SK-N-DZ (cell line): ENCODE data around the gene PAXX.

Experiments used
- DNase-seq: peaks from one replicate; pipeline ENCODE4 v3.0.0-alpha.2; 2015; ENCODE audit warnings: low spot score

Gene PAXX

GRCh38 chr9:137016436-137016835, 24.2 kb downstream of the PAXX start:
- DNase-seq, result no peak

DNA sequence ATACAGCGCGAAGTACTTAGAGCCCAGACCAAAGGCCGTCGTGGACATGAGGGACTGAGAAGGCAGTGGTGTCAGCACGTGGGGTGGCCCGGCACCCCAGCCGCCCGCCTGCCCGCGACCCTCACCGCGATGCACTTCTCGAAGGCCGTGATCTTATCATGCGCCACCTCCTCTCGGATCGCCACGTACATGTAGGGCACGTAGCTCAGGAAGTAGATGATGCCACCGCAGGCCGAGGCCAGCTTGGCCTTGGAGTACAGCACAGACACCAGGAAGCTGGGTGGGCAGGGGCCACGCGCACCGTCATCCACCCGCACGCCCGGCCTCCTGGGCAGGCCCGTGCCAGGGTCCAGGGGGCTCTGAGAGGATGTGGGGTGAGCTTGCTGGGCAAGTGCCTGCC, 24.8 kb downstream of the PAXX start:
- no peak for DNase-seq

GRCh38 chr9:137017791-137018497, 25.7 kb downstream of the PAXX start:
- no peak for DNase-seq

GRCh38 chr9:137018761-137019559, 26.7 kb downstream of the PAXX start:
- no peak for DNase-seq

- no peak for DNase-seq
Observed at GRCh38 chr9:137019891-137020683, 27.9 kb downstream of the PAXX start.

DNA sequence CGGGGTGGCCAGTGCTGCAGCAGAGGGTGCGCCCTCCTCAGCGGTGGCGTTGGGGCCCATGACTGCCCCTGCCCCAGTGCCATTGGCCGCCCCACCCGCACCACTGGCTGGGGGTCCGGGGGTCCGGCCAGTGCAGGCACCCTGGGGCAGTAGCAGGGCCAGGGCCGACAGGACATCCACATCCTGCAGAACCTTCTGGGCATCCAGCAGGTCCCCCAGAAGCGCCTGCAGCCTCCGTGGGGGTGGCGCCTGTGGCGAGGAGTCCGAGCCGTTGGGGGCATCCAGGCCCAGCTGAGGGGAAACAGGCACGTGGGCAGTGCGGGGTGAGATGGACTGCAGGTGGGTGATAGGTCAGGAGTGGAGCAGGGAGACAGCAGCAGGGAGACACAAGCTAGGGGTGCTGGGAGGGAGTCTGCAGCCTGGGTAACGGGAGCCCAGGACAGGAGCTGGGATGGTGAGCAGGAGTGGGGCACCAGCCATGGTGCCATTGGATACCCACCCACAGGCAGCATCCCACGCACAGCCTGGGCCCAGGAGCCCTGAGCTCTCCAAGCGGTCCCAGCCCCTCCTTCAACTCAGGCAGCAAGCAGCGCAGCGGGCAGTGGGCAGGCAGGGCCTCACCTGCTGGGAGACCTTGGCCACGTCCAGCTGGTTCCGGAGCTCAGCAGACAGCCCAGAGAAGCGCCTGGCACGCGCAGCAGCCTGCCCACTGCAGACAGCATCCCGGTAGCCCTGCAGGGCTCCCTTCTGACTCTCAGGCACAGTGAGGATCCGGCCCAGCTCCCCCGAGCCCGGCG, 28.7 kb downstream of the PAXX start:
- DNase-seq, result no peak

DNA sequence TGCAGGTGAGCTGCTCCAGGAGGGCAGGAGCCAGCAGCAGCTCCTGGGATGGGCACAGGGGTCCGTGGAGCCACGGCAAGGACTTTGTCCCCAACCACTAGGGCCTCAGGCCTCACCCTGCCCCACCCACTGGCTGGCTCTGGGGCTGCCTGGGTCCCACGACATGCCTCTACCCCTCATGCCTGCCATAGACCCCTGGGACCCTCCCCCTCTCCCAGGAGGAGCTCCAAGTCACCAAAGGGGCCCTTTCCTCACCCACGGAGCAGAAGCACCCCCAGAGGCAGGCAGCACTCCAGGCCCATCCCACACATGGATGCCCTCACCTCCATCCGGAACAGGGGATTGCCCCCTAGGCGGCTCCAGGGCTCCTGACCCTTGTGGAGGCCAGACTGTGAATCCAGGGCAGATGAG, 29.4 kb downstream of the PAXX start:
- DNase-seq, result no peak

DNA sequence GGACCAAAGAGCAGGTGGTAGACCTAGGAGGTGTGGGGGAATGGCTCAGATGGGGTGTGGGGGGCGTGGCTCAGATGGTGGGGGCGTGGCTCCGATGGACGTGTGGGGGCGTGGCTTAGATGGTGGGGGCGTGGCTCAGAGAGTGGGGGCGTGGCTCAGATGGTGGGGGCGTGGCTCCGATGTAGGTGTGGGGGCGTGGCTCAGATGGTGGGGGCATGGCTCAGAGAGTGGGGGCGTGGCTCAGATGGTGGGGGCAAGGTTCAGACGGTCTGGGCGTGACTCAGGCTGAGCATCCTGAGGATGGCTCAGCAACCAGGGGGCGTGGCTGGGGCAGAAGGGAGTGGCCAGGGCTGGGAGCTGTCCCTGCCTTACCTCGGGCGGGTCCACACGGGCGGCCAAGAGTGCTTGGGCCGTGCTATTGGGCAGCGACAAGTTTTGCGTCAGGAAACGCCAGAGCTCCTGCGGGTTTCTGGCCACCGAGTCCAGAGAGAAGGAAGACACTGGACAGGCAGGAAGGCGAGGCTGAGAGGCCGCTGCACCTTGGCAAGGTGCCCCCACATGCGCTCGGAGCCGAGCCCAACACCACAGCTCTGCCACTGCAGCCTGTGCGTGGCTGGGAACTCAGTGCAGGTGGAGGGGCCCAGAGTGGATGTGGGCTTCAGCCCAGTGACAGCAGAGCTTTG, 29.9 kb downstream of the PAXX start:
- DNase-seq, result no peak

DNA sequence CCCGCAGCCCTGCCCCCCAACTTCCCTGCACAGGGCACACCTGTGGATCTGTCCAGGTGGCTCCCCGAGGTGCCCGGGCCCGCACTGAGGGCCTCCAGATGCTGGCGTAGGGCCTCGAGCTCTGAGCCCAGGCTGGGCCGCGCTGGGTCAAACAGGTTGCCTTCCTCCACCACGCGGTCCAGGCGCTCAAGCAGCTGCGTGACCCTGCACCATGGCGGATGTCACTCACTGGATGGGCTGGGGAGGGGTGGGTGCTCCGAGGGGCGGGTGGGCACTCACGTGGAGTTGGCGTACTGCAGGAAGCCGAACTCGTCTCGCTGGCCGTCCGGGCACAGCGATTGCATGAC, 30.4 kb downstream of the PAXX start:
- no peak for DNase-seq

DNA sequence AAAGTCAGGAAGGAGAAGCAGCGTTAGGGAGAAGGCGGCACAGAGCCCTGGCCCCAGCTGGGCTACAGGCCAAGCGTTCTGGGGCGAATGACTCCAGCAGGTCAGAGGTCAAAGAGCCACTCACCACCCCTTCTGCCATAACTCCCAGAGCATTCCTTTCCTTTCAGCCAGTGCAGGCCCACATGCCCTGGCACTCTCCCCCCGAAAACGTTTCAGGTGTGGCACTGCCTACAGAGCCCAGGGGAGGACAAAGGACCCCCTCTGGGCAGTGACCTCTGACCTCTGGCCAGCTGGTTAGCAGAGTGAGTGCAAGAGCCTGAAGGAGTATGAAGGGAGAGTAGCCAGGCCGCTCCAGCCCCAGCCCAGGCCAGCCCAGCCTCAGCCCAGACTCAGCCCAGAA, 30.9 kb downstream of the PAXX start:
- no peak for DNase-seq

DNA sequence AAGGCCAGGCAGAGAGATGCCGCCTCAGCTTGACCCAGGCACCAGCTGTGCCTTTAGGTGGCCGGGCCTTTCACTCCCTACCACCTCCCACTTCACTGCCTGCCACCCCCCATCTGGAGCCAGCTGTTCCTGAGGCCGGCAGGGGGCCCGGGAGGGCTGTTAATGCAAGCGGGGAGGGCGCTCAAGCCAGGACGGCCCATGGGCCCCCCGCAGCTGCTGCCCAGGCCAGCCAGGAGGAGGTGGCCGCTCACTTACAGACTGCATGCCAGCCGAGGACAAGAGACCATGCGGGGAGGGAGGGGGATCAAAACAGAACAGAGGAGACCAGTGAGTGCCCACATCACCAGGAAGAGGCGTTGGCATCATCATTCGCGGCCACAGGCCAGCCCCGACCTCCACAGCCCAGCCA, 31.4 kb downstream of the PAXX start:
- no peak for DNase-seq

DNA sequence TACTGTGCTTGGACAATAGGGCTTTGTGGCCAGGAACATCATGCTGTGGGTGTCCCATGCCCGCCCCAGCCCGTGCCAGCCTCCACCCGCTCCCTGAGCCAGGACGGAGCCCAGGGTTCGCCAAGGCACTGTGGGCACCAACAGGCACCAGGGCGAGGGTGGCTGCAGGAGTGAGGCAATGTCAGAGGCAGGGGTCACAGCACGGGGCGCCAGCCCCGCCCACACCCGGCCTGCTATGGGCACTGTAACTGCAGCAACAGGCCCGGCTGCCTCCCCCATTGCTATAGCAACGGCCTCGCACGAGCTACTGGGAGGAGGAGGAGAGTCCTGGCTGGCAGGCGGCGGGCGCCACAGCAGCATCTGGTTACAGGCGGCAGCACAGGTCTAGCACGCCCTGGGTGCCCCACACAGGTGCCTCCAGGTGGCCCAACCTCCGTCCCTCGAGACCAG, 33.3 kb downstream of the PAXX start:
- peak; percentile 72 for DNase-seq

GRCh38 chr9:137026384-137026783, 34.2 kb downstream of the PAXX start:
- no peak for DNase-seq

DNA sequence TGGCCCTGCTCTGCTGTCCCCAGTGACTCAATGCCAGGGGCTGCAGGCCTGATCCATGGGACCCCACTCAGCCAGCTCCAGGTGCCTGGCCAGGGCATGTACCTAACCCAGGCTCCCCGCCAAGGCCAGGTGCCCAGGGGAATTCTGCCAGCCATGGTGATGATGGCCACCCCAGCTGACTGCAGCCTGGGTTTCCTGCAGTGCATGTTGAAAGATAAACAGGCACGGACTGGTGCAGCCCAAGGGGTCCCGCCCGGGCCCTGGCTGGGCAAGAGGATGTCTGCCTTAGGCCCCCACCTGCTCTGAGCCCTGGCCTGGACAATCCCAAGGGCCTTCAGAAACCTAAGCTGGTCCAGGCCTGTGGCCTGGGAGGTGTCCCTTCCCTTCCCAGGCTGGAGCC, 34.6 kb downstream of the PAXX start:
- DNase-seq, result no peak

DNA sequence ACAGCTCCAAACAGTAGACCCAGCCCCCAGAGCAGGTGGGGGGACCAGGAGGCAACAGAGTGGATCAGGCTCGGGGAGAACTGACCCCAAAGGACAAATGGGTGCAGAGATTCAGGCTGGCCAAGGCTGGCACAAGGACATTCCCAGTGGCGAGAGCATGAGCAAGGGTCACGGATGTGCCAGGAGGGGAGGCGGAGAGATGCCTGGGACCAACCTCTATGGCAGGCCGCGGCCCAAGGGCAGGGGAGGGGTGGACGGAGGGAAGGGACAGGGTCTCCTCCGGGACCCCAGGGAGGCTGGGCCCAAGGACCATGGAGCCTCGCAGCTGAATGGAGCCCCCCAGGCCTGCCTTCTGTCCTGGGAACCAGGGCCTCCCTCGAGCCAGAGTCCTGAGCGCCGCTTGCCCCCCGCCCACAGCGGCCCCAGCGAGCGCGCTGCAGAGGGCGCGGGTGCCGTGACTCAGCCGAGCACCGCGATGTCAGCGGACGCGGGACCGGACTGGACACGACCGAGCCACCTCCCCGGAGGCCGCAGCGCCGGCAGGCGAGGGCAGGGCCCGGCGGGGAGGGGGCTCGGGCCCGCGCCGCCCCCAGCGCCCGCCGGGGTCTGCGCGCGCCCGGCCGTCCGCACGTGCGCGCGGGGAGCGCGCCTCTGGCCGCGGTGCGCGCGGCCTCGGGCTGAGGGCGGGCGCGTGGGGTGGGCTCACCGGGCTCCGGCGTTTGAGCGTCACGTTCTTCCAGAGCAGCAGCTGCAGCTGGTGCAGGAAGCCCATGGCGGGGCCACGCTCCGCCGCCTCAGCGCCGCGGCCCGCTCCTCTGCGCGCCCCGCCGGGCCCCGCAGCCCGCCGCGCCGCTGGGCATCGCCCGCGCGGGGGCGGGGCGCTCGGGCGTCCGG, 35.4 kb downstream of the PAXX start, which contains the start of gene ABCA2:
ABCA2 (minus strand) TSS at position 869 of the 894 bp plus-strand sequence; CDS start at position 772, 97 bp downstream.
- DNase-seq, result no peak

GRCh38 chr9:137028263-137029057, 36.2 kb downstream of the PAXX start:
- DNase-seq, result peak; percentile 52

- DNase-seq, result peak; percentile 80
Observed at GRCh38 chr9:137029058-137029936, 37.1 kb downstream of the PAXX start.

DNA sequence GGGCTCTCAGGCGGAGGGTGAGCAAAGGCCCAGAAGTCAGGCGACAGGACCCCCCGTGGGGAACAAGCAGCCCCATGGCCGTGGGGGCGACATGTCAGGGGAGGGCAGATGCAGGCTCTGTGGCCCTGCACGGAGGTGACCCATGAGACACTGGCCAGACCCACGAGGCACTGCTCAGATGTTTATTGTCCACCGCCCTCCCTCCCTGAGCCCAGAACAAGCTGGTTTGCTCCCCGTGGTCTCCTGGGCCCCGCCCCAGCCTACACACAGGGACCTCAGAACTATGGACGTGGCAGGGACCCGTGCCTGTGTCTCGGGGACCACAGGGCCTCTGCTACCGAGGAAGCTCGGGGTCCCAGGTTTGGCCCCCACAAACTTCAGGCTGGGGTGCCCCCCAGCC, 37.8 kb downstream of the PAXX start:
- DNase-seq, result no peak
